ENCODE results near the gene AP1S3. TPM values are rescaled to one million over a fixed set of nuclear protein-coding genes. Genes with fewer than 3 reads are reported as not detected.

The AP1S3 gene
- total RNA-seq, 1 donor from 2014 or later, result 46.3 TPM

GRCh38 chr2:223826995-223827394 is 10.4 kb downstream of the AP1S3 start:
- no peak overlapping the region for H3K27ac Mint-ChIP-seq
- no peak for DNase-seq
- H3K27me3 Mint-ChIP-seq, result no peaks in the 10 kb centered on the region
- CTCF ChIA-PET, result no interaction called here
- ATAC-seq (ENCODE audit: low read depth), result no peak
- H3K4me1 Mint-ChIP-seq, result peaks cover 64% of the 10 kb centered on the region
- intact Hi-C loops (cut with micrococcal nuclease), result no loop called here
- POLR2A ChIA-PET, result interaction anchor here (0.6 kb wide), 1 partner anchor 38 kb away, joined by 4 read pairs; no protein-coding TSS in a partner anchor
- no peak overlapping the region for H3K4me3 Mint-ChIP-seq
- peaks cover 54% of the 10 kb centered on the region for H3K36me3 Mint-ChIP-seq (ENCODE audit: low read depth)
- no peak for TF ChIP-seq CTCF (IDR thresholded peaks at IDR 0.05)
- H3K9me3 Mint-ChIP-seq, result no peaks in the 10 kb centered on the region

GRCh38 chr2:223824301-223824700 is 13.1 kb downstream of the AP1S3 start:
- H3K9me3 Mint-ChIP-seq, result no peaks in the 10 kb centered on the region
- DNase-seq (no peak), ATAC-seq (ENCODE audit: low read depth) (peak; percentile 18)
- intact Hi-C loops (cut with micrococcal nuclease), result no loop called here
- TF ChIP-seq CTCF (IDR thresholded peaks at IDR 0.05), result no peak
- POLR2A ChIA-PET, result interaction anchor here (2.3 kb wide), 1 partner anchor 12 kb away, joined by 12 read pairs; the partner anchor contains the start of gene AP1S3
- H3K36me3 Mint-ChIP-seq (ENCODE audit: low read depth), result peaks cover 50% of the 10 kb centered on the region
- no peak overlapping the region for H3K4me3 Mint-ChIP-seq
- peaks cover 64% of the 10 kb centered on the region for H3K4me1 Mint-ChIP-seq
- CTCF ChIA-PET, result no interaction called here
- peak overlapping the region; percentile 53 for H3K27ac Mint-ChIP-seq
- no peaks in the 10 kb centered on the region for H3K27me3 Mint-ChIP-seq

- ATAC-seq (ENCODE audit: low read depth), result peak; percentile 74
- H3K4me3 Mint-ChIP-seq, result peak overlapping the region; percentile 63
- CTCF ChIA-PET, result no interaction called here
These were observed 14.6 kb downstream of the AP1S3 start for GRCh38 chr2:223822818-223823217.

DNA sequence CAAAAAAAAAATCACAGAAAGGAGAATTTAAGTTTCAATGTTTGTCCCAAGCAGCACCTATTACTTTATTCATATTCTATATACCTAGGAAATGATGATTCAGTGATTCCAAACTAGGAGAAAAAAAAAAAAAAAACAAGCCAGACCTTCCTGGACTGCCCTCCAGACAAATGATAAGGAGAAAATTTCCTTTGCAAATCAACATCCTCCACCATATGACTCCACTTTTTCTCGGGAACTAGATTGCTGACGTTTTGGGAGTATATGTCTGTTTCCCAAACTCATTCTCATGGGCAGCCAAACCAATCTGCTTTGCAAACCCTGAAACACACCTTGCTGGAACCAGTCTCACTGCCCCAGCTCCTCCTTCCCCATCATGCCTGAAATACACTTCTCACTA is 16.8 kb downstream of the AP1S3 start:
- H3K4me3 Mint-ChIP-seq, result no peak overlapping the region
- H3K27ac Mint-ChIP-seq, result peak overlapping the region; percentile 19
- no peak for TF ChIP-seq CTCF (IDR thresholded peaks at IDR 0.05)
- no peaks in the 10 kb centered on the region for H3K27me3 Mint-ChIP-seq
- H3K4me1 Mint-ChIP-seq, result peaks cover 69% of the 10 kb centered on the region
- DNase-seq (no peak), ATAC-seq (ENCODE audit: low read depth) (no peak)
- H3K36me3 Mint-ChIP-seq (ENCODE audit: low read depth), result peaks cover 40% of the 10 kb centered on the region
- ChIA-PET CTCF (no interaction called here), POLR2A (no interaction called here)
- intact Hi-C loops (cut with micrococcal nuclease), result no loop called here
- no peaks in the 10 kb centered on the region for H3K9me3 Mint-ChIP-seq

More at GRCh38 chr2:223822818-223823217, 14.6 kb downstream of the AP1S3 start:
- Mint-ChIP-seq H3K36me3 (ENCODE audit: low read depth) (peaks cover 48% of the 10 kb centered on the region), H3K4me1 (peaks cover 71% of the 10 kb centered on the region), H3K27ac (peak overlapping the region; percentile 26), H3K27me3 (no peaks in the 10 kb centered on the region), H3K9me3 (no peaks in the 10 kb centered on the region)
- POLR2A ChIA-PET, result interaction anchor here (2.3 kb wide), 1 partner anchor 13 kb away, joined by 12 read pairs; the partner anchor contains the start of gene AP1S3
- DNase-seq, result no peak
- intact Hi-C loops (cut with micrococcal nuclease), result loop anchor here (1.0 to 2.0 kb wide), 2 partner anchors 13 to 22 kb away; no protein-coding TSS in a partner anchor
- TF ChIP-seq CTCF (IDR thresholded peaks at IDR 0.05), result no peak

DNA sequence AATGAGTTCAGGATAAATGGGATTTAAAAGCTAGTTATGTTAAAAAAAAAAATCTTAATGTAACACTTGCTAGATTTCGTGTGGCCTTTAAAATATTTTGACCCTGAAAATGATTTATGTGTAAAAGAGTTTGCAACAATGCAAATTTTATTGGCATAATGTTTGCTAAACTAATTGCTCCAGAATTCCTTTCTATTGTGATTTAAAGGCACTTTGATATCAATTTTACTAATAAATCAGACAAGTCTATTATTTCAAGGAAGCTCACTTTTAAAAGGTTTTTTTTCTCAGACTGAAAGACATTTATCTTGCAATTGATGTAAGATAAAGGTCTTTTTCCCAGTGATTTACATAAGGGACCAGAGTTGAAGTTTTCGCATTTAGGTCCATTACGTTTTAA is 17.5 kb downstream of the AP1S3 start:
- Mint-ChIP-seq H3K4me1 (peaks cover 71% of the 10 kb centered on the region), H3K27me3 (no peaks in the 10 kb centered on the region), H3K4me3 (no peak overlapping the region), H3K9me3 (no peaks in the 10 kb centered on the region), H3K27ac (no peak overlapping the region), H3K36me3 (ENCODE audit: low read depth) (peaks cover 40% of the 10 kb centered on the region)
- intact Hi-C loops (cut with micrococcal nuclease), result no loop called here
- no peak for DNase-seq
- ChIA-PET POLR2A (no interaction called here), CTCF (no interaction called here)
- no peak for TF ChIP-seq CTCF (IDR thresholded peaks at IDR 0.05)
- ATAC-seq (ENCODE audit: low read depth), result no peak

All from activated B cell treated with CpG ODN at 0.5 μM for 24 hours (primary cell).